NCI-H1930 (cell line): Measurements from ENCODE around the gene TSHZ2.
"Not testable (repeated sequence)": the region's sequence is repeated elsewhere in the genome, so short reads cannot be mapped to it uniquely, and the experiment has no call there.

Experiments
- DNase-seq, 2 experiments: peaks; one replicate each; lab custom pipeline; 2025; lab: John Stamatoyannopoulos, UW

The TSHZ2 gene

DNA sequence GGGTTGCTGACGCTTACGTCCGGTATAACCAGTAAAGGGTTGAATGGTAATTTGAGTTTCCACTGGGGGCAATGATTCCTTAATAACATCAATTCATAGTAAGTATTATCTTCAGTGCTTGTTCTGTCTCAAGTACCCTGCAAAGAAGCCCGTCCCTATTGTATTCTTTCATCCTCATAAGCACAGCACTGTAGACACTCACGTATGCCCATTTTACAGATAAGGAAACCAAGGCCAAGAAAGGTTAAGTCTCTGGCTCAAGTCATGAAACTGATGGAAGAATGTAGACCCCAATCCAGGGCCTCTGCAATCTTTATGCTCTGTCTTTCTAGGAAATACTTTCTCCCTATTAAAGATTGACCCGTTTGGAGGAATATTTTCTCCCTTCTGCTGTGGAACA lies 370.3 kb downstream of the TSHZ2 start:
- DNase-seq, result no peak

DNA sequence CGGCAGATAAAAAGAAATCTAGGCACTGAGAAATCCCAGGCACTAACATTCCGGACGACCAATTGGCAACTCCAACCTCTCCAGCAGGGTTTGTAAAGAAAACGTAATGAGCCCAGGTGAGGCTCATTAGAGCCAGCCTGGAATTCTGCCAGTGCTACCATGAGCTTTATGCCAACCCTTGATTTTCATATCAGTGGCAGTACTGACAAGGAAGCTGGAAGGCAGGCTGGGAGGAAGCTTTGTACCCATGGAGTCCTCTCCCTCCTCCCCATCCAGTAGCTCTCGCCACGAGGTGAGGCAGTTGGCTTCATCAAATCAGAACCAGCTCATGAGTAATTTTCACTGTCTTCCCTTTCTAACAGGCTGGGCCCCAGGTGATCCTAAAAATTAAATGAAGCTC lies 371.3 kb downstream of the TSHZ2 start:
- DNase-seq, result no peak

DNA sequence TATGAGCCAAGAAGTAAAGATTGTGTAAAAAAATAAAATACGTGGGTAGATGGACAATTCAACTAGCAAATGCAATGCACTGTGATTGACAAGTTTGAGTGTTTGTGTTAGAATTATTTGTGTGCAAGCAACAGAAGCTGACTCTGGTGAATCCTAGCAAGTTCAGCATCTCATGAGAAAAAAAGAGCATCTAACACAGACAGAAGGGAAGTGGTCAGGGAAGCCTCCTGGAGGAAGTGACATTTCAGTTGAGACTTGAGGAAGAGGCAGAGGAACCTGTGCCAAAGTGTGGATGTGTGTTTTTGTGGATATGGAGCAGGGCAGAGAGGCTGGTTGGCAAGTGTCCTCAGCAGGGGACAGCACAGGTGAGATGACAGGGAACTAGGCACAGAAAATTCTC lies 372.7 kb downstream of the TSHZ2 start:
- DNase-seq, result no peak

DNA sequence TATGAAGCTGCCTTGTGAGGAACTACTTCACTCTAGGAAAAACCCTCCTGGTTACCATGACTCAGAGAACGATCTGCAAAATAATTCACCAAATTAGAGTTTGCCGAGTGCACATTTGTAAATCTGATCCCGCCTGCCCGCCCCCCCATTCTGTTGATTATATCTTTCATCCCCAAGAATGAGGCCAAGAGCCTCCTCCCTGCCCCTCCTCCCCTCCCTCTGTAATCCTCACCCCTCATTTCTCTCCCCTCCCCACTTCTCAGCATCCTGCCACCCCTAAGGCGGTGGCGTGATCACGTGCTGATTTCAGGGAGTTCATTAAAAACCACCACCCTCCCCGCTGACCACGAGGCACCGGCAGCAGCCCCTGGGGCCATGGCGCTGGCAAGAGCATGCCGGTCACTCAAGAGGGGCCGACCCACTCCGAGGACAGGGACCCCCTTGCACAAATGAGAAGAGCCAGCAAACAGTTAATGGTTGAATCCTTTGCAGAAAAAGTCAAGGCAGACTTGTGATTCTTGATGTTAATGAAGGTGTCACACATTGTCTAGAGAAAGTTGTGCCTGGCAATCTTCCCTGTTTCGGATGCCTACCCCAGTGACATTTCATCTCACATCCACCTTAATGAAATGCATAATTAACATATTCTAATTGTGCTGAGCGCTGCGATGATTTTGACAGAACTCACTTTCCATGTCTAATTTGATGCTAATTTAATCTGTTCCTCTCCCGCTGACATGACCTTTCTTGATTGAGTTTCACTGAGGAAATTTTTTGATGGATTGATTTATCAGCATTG lies 373.6 kb downstream of the TSHZ2 start:
- DNase-seq, result no peak

DNA sequence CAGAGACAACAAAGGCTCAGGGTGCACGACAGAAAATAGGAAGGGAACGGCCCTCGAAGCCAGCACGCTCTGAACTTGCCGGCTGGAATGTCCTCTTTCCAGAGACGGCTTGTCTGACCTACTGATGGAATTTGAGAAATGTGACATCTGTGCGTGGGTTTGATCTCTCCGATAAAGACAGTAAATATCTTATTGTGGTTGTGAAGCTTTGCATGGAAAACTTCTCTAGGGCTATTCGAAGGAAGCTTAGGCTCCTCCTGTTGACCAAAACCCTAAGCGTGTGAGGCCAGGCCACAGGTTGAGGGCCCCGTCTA lies 374.1 kb downstream of the TSHZ2 start:
- DNase-seq, result no peak

DNA sequence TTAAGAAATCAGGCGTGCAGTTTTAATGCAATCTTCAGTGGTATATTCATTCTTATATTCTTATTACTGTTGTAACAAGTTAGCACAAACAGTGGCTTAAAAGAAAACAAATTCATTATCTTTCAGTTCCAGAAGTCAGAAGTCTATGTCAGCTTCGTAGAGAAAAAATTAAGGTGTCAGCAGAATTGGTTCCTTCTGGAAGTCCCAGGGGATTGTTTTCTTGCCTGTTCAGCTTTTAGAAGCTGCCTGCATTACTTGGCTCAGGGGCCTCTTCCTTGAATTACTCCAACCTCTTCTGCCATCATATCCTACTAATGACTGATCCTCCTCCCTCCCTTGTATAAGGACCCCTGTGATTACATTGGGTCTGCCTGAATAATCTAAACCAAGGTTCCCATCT lies 377.6 kb downstream of the TSHZ2 start:
- DNase-seq, result no peak

DNA sequence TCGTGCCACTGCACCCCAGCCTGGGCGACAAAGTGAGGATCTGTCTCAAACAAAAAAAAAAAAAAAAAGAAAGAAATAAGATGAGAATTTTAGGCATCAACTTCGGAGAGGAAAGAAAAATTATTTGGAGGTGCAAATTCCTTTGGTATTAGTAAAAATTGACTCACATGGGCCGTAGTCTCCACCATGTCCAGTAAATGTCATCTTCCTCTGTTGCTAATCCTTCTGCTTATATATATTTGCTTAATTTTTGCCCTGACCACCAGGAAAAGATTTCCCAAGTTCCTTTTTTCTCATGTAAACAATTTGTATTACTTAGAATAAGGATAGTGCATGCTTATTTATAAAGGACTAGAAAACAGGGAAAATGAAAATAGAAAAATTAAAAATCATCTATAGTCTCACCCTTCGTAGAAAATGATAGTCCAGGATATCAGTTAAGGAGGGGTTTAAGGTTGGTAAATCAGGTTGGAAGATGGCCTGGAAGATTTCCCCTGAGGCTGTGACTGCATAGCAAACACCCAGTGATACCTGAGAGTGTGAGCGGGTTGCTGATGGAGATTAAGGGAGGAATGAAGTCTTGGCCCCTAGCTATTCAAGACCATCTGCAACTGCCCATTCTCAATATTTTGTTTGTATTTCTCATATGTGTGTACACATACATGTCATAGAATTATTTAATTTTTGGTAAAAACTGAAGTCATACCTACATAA lies 380.7 kb downstream of the TSHZ2 start:
- no peak for DNase-seq

DNA sequence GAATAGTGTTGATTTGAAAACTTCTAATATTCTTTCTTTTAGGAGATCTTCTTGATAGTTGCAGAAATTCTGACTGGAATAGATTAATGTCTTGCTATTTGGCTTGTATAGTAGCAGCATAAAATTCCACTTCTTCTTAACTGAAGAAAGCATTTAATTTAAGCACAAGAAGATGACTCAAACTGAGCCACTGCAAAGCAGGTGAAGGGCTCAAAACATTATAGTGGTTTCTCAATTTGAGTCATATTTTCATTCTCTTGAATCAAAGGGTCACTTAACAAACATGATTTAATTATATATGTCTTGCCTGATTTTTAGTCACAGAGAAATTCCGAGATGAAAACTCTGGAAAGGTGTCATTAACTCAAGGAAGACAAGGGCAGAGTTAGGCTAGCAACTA lies 382.2 kb downstream of the TSHZ2 start:
- no peak for DNase-seq

DNA sequence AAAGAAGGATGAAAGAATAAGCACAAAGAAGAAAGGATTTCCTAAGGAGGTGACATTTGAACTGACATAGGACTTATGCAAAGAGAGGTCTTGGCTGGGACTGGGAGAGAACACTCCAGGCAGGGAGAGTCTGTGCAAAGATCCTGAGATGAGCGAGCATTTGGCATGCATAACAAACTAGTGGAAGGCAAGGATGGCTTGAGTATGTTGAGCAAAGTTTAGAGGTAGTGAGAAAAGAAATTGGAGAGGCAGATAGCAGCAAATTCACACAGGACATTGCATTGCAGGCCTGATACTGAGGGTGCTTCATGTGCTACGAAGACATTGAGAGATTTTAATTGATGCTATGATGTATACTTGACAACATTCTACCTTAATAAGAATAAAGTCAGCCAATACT lies 383.6 kb downstream of the TSHZ2 start:
- no peak for DNase-seq

DNA sequence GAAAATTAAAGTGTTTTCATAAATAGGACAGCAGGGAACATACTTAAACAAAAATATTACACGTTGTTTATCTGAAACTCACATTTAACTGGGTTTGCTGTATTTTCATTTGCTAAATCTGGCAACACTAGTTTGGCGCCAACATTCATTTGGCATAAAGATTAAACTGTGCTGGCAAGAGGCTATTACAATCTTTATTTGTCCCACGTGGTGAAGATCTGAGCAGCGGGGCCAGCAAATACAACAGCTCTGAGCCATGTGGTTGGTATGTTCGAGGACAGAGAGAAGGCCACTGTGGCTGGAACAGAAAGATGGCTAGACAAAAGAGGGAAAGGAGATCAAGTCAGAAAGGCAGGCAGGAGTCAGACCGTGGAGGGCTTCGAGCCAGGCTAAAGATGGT lies 387.3 kb downstream of the TSHZ2 start:
- no peak for DNase-seq

DNA sequence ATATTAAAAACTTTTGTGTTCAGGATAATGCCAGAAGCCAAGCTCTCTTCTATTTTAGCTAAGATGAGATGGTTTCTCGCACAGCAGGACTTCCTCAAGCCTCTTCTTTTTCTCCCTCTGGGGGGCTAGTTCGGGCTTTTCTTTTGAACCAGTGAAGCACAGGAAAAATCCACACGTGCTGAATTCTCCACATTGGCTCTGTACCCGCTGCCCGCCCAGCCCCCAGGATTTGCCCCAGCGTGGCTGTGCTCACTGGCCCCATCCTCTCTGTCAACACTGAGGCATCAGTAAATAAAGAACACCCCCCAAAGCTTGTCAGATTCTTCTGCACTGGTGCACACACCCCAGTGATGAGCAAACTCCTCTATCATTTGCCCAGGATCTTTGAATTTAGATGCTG lies 388.7 kb downstream of the TSHZ2 start:
- DNase-seq, result no peak

DNA sequence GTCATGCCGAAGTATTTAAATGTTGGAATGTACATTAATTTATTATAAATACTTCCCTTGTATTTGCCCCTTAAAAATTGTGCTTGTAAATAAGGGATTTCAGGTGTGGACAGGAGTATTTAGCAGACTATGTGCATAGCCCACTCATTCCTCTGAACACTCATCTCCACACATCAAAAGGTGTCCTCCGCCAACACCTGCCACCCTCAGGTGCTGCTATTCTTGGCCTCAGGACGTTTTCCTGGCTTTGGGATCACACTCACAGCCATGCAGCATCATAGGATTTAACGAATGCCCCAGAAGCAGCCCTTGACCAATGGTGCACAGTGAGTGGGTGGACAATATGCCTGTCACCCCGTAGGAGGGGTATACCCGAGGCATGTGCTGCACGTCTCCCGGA lies 390.6 kb downstream of the TSHZ2 start:
- no peak for DNase-seq

DNA sequence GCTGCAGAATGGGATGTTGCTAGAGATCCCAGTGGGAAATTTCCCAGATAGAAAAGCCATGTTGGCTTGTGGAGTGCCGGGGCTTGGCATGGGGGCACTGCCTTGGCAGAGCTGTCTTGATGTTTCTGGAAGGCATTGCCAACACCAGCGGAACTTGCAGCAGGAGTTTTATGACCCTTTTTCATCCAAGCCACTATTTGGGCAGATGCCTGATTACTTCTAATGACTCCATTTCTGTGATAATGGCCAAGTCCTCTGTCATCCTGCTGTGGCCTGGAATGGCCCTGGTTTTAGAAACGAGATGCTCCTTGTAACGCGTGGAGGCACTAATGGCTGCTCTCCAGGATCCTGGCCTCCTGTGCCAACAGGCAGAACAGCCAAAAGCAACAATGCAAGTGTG lies 392.5 kb downstream of the TSHZ2 start:
- DNase-seq, result no peak

DNA sequence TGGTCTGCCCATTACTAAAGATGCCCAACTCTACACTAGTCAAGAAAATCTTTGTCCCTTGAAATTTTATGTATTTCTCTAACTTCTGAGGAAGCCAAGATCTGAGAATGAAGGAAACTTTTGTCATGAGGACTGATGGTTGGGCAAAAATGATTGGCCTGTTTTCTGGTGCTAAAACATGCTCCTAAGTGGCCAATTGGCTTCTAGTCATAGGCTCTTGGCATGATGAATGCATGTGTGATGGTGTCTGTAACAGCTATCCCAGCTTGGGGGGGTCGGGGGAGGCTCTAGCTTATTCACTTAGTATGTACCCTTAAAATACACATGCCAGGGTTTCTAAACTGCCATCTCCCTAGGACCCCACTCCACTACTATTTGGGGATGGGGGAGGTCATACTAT lies 392.9 kb downstream of the TSHZ2 start:
- DNase-seq, result no peak

DNA sequence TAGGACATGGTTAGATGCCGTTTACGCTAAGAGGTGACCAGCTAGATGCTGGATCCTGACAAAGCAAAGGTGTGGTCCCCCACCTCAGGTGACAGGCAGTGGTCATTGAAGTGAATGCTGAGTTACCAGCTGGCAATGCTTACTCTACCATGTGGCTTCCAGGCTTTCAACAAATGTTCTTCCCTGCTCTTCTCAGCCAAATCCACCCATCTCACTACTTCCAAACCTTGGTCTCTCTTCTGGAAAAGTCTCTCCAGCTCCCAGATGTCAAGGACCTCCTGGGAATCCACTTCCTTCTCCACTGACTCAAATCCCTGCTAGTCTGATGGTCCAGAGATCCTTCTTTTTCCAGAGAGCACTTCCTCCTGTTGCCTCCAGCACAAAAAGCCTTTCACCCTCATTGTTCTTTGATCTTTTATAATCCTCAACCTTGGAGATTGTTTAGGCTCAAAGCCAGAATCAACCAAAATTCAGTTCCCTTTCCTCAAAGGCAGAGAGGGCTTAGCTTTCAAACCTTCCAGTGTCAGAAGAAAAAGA lies 393.4 kb downstream of the TSHZ2 start:
- DNase-seq, result no peak

DNA sequence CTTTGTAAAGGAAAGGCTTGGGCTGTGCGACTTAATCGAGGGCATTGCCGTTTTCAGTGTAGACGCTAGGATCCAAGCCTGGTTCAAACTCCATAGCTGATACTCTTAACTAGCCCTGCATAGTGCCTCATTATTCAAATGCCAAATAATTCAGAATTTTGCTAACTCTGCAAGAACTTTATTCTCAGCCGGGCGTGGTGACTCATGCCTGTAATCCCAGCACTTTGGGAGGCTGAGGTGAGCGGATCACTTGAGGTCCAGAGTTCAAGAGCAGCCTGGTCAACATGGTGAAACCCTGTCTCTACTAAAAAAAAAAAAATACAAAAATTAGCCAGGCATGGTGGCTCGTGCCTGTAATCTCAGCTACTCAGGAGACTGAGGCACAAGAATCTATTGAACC lies 394.8 kb downstream of the TSHZ2 start:
- not testable (repeated sequence) for DNase-seq

DNA sequence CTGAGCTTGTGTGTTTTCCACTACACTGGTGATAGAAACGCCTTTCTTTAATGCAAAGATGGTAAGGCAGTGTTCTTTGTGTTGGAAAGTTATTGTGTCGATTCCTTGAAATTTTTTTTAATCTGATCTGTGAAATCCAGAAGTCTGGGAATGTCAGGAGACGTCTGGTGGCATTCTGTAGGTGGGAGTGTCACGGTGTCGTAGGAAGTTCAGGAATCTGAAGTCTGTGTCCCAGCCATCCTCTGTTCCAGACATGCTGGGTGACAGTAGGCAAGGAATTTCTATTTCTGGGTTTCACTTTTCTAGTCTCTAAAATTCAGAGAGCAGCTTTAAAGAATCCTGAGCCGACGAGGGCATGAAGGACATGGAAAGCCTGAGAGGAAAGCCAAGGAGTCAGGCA lies 397.7 kb downstream of the TSHZ2 start:
- no peak for DNase-seq

DNA sequence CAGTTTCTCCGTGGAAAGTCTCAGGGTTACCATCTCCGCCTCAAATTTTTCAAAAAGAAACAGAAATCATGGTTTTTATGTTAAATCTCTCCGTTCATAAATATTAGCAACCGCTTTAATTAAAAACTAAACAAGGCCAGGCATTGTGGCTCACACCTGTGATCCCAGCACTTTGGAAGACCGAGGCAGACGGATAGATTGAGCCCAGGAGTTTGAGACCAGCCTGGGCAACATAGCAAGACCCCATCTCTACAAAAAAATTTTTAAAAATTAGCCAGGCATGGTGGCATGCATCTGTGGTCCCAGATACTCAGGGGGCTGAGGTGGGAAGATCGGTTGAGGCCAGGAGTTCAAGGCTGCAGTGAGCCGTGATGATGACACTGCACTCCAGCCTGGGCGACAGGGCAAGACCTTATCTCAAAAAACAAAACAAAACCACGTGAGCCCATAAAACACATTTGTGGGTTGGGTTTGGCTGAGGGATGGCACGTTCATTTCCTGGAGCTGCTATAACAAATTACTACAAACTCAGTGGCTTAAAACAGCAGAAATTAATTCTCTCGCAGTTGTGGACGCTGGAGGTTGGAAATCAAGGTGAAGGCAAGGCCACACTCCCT lies 398.3 kb downstream of the TSHZ2 start:
- DNase-seq, result no peak

DNA sequence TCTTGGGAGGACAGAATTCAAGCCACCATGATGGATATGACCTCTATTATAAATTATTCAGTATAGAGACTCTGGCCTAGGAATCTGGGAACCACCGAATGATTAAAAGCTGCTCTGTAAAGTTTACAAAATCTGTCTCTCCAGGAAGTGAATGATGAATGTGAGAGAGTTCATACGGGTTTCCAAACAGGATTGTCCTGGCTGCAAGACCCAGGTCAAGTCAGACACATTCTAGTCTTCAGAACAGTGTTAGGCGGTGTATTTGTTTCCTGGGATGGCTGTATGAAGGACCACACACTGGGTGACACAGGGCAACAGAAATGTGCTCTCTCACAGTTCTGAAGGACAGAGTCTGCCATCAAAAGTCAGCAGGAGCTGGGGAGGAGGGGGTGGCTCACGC lies 399.1 kb downstream of the TSHZ2 start:
- no peak for DNase-seq

DNA sequence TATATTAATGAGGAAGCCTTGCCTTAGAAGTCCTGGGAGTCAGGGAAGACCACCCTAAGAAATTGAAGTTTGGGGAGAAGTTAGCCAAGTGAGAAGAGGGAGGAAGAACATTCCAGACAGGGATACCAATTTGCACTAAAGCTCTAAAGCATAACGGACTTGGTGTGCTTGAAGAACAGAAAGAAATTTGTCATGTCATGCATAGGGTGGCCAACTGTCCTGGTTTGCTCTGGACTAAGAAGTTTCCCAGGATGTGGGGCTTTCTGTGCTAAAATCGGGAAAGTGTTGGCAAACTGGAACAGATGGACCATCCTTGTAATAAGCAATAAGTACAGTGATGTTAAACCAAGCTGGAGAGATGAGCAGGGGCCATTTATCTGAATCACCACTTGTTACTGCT lies 403.9 kb downstream of the TSHZ2 start:
- no peak for DNase-seq

DNA sequence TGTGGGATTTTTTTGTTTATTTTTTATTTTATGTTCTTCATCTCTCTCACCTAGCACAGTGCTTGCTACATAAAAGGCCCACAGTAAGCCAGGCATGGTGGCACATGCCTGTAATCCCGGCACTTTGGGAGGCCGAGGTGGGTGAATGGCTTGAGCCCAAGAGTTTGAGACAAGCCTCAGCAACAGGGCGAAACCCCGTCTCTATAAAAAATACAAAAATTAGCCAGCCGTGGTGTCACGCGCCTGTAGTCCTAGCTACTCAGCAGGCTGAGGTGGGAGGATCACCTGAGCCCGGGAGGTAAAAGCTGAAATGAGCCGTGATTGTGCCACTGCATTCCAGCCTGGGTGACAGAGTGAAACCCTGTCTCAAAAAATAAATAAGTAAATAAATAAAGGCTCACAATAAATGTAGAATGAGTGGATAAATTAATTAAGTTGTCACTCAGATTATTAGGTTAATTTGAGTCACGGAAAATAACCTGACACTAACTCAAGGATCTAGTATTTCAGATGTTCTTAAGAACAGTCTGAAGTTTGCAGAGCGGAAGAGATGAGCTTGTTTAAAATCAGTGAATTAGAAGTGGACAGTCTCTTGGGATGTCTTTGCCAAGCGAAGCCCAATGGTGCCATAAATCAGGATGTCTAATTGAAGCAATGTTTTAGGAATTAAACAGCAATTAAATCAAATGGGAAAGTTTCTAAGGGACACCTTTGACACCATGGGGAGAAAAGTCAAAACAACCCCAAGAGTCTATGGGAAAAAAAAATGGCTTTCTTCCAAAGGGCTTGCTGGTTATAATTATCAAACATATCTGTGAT lies 407.1 kb downstream of the TSHZ2 start:
- no peak for DNase-seq

DNA sequence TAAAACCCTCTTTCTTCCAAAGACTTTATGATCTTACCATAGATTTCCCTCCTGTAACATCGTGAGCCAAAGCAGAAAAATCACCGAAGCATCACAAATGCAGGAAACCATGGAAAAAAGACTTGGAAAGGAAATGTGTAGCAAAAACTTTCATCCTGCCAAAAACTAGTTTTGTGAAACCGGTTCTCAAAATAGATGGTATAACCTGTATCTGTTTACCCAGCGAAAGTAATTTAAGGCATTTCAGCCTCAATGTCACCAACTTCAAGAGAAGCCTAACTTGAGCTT lies 407.6 kb downstream of the TSHZ2 start:
- no peak for DNase-seq
